ENCODE results near the gene METAP2.

GRCh38 chr12:95424271-95424994 lies 49.5 kb upstream of the METAP2 start:
- TF ChIP-seq EZH2phosphoT487 (IDR thresholded peaks at IDR 0.05; ENCODE audit: borderline replicate concordance, low read depth) (no peak), TAF1 (IDR thresholded peaks at IDR 0.05; ENCODE audit: borderline replicate concordance, low read depth, low read length) (no peak), RAD21 (IDR thresholded peaks at IDR 0.05; ENCODE audit: low read length) (no peak), SMC3 (IDR thresholded peaks at IDR 0.05; ENCODE audit: low read depth, low read length) (no peak), POLR2AphosphoS5 (IDR thresholded peaks at IDR 0.05; ENCODE audit: low read depth, low read length) (no peak), RFX5 (IDR thresholded peaks at IDR 0.05; ENCODE audit: low read length) (no peak), YY1 (IDR thresholded peaks at IDR 0.05; ENCODE audit: low read depth) (no peak), CTCF (IDR thresholded peaks at IDR 0.05) (no peak), SIN3A (IDR thresholded peaks at IDR 0.05; ENCODE audit: borderline replicate concordance, low read depth, low read length) (no peak)

All from SK-N-SH (cell line).